K562 (cell line): ENCODE measurements around the gene MCC. TPM values are rescaled to one million over a fixed set of nuclear protein-coding genes. Genes with fewer than 3 reads are reported as not detected.
A peak's percentile ranks its signal among the peaks of the same experiment; 100 is the strongest.

Experiments
- ARID3A ChIP-seq: IDR thresholded peaks from 2 replicates; pipeline ENCODE4 v1.6.1; 2012; ENCODE audit warnings: low read depth, low read length, improper control_type of control experiment, borderline replicate concordance
- CREM ChIP-seq: IDR thresholded peaks from 2 replicates; pipeline ENCODE4 v1.6.1; 2014; ENCODE audit warnings: antibody characterized with exemption, low read depth
- DACH1 ChIP-seq: fragments of 450-650 bp; IDR thresholded peaks from 2 replicates; pipeline ENCODE4 v1.6.1; 2018; ENCODE audit not compliant: partially characterized antibody
- FOSL1 ChIP-seq: fragments of 200-800 bp; sonication (Bioruptor generic); conservative IDR thresholded peaks from 2 replicates; pipeline ENCODE4 v1.6.1; 2016; ENCODE audit warnings: missing genetic modification characterization, missing compliant biosample characterization
- GTF2A2 ChIP-seq: IDR thresholded peaks from 2 replicates; pipeline ENCODE4 v1.6.1; 2016; ENCODE audit warnings: mild to moderate bottlenecking, missing genetic modification characterization, missing compliant biosample characterization
- HIVEP1 ChIP-seq: fragments of 250-450 bp; sonication (Bioruptor Pico); IDR thresholded peaks from 2 replicates; pipeline ENCODE4 v1.4.0; 2020; ENCODE audit warnings: mild to moderate bottlenecking
- LEF1 ChIP-seq: fragments of 450-650 bp; IDR thresholded peaks from 2 replicates; pipeline ENCODE4 v1.6.1; 2016; ENCODE audit warnings: mild to moderate bottlenecking
- NEUROD1 ChIP-seq: fragments of 150-350 bp; IDR thresholded peaks from 2 replicates; pipeline ENCODE4 v1.6.1; 2014; ENCODE audit warnings: borderline replicate concordance, low read length, low read depth; ENCODE audit not compliant: partially characterized antibody
- NFIC ChIP-seq: fragments of 450-650 bp; IDR thresholded peaks from 2 replicates; pipeline ENCODE4 v1.6.1; 2017; ENCODE audit warnings: mild to moderate bottlenecking, inconsistent platforms
- RUNX1 ChIP-seq: sonication (generic); IDR thresholded peaks from 2 replicates; pipeline ENCODE4 v1.6.1; 2016; ENCODE audit warnings: antibody characterized with exemption, low read depth
- SMARCC2 ChIP-seq: fragments of 450-650 bp; IDR thresholded peaks from 2 replicates; pipeline ENCODE4 v1.6.1; 2017; ENCODE audit warnings: antibody characterized with exemption, moderate library complexity, mild to moderate bottlenecking, low read depth
- STAT5B ChIP-seq: fragments of 250-450 bp; sonication (Bioruptor Pico); IDR thresholded peaks from 2 replicates; pipeline ENCODE4 v1.8.0; 2021; ENCODE audit warnings: mild to moderate bottlenecking, inconsistent platforms
- TBL1XR1 ChIP-seq, 2 experiments: IDR thresholded peaks; 2 replicates each; pipeline ENCODE4 v1.6.1; 2012; ENCODE audit warnings: improper control_type of control experiment in 2 of 2, low read length in 2 of 2, mild to moderate bottlenecking in 1 of 2
- TEAD4 ChIP-seq, 2 experiments: sonication (generic) in 1 of 2; formaldehyde crosslinking in 1 of 2; IDR thresholded peaks; 2 replicates each; pipeline versions ENCODE4 v1.6.1 to v1.8.0; 2012 to 2022; ENCODE audit warnings: borderline replicate concordance in 1 of 2, inconsistent platforms in 1 of 2, low read length in 1 of 2, mild to moderate bottlenecking in 1 of 2, missing genetic modification reagents in 1 of 2
- TOE1 ChIP-seq, 2 experiments: fragments of 450-650 bp in 1 of 2; sonication (generic) in 1 of 2; formaldehyde crosslinking in 1 of 2; IDR thresholded peaks; 2 replicates each; pipeline versions ENCODE4 v1.7.1 to v1.8.0; 2016 to 2022; ENCODE audit warnings: borderline replicate concordance in 2 of 2, mild to moderate bottlenecking in 2 of 2, antibody characterized with exemption in 1 of 2, inconsistent platforms in 1 of 2, low read depth in 1 of 2, missing genetic modification reagents in 1 of 2, moderate library complexity in 1 of 2
- TRIM24 ChIP-seq, 2 experiments: fragments of 450-650 bp; IDR thresholded peaks; 2 replicates each; pipeline ENCODE4 v1.6.1; 2016
- VEZF1 ChIP-seq: fragments of 200-800 bp; sonication (Bioruptor generic); IDR thresholded peaks from 2 replicates; pipeline ENCODE4 v1.6.1; 2017; ENCODE audit warnings: missing genetic modification characterization, missing compliant biosample characterization
- polyA plus RNA-seq, 8 experiments: library from polyadenylated mRNA; depleted of rRNA in 4 of 8; stranded (reverse) in 5 of 8; unstranded in 3 of 8; fragments of >200 nt; fragmentation: Nextera tagmentation in 2 of 8; fragmentation: Illumina TruSeq in 1 of 8; extraction: Ambion mirVana in 2 of 8; extraction: Trizol in 1 of 8; gene quantifications; 2 replicates each; pipeline versions ENCODE4 v1.2.1 to v1.2.3, GENCODE V29; 2011 to 2014; ENCODE audit warnings: inconsistent platforms in 1 of 8, missing spikeins in 1 of 8
- total RNA-seq, 7 experiments: library from RNA; depleted of rRNA in 6 of 7; stranded (reverse); fragments of >200 nt in 6 of 7; fragmentation: Illumina TruSeq in 2 of 7; extraction: Trizol in 2 of 7; gene quantifications; 2 replicates each; pipeline versions ENCODE4 v1.2.1 to v1.2.3, GENCODE V29; 2011 to 2021; ENCODE audit warnings: low replicate concordance in 1 of 7
- TF ChIP-seq, protein P1 (sequence below): sonication (generic); formaldehyde crosslinking; IDR thresholded peaks from 2 replicates; pipeline ENCODE4 v1.5.0; 2020; ENCODE audit warnings: missing genetic modification reagents
- TF ChIP-seq, protein P2 (sequence below): fragments of 450-650 bp; IDR thresholded peaks from 2 replicates; pipeline ENCODE4 v1.6.1; 2016; ENCODE audit warnings: low read depth, mild to moderate bottlenecking, moderate library complexity
- TF ChIP-seq, protein P3 (sequence below): fragments of 450-650 bp; IDR thresholded peaks from 2 replicates; pipeline ENCODE4 v1.6.1; 2016; ENCODE audit warnings: mild to moderate bottlenecking

Gene MCC
- total and polyA plus RNA-seq, 9 of the 15 experiments (the other 6 are each of a cell fraction or from before 2014, with no cell fraction given) = 0.04 to 0.24 (median 0.06) TPM; not detected in 1

- TF ChIP-seq, protein P1, sequence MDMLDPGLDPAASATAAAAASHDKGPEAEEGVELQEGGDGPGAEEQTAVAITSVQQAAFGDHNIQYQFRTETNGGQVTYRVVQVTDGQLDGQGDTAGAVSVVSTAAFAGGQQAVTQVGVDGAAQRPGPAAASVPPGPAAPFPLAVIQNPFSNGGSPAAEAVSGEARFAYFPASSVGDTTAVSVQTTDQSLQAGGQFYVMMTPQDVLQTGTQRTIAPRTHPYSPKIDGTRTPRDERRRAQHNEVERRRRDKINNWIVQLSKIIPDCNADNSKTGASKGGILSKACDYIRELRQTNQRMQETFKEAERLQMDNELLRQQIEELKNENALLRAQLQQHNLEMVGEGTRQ (CRISPR knock-in tag) = 0 out of 2 replicates have a peak, but pooled peaks have one; percentile 15
- peak; percentile 95 for TF ChIP-seq LEF1
- peak in 1 of 2 experiments; percentile 80; a peak in 2 of 4 replicates for TF ChIP-seq TBL1XR1 (IDR thresholded peaks at IDR 0.05; ENCODE audit: low read length in 2 of 2)
- TF ChIP-seq CREM = peak; percentile 34; the same call in 1 of the 2 replicates
- no peak for TF ChIP-seq HIVEP1 (CRISPR knock-in tag)
- peak; percentile 53 for TF ChIP-seq NEUROD1
- peak; percentile 47; the same call in 1 of the 2 replicates for TF ChIP-seq VEZF1 (CRISPR knock-in tag)
- TF ChIP-seq, protein P2, sequence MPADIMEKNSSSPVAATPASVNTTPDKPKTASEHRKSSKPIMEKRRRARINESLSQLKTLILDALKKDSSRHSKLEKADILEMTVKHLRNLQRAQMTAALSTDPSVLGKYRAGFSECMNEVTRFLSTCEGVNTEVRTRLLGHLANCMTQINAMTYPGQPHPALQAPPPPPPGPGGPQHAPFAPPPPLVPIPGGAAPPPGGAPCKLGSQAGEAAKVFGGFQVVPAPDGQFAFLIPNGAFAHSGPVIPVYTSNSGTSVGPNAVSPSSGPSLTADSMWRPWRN = no peak
- TF ChIP-seq STAT5B = no peak
- TF ChIP-seq FOSL1 (tag) = peak; percentile 83
- 0 out of 2 replicates have a peak, but pooled peaks have one; percentile 46 for TF ChIP-seq TOE1 (IDR thresholded peaks at IDR 0.05; ENCODE audit: borderline replicate concordance)
- no peak for TF ChIP-seq TOE1 (CRISPR knock-in tag; IDR thresholded peaks at IDR 0.05; ENCODE audit: borderline replicate concordance, low read depth)
- peak; percentile 96 for TF ChIP-seq SMARCC2
- TF ChIP-seq DACH1 = peak; percentile 29
- no peak for TF ChIP-seq RUNX1
- peak; percentile 54; the same call in 1 of the 2 replicates for TF ChIP-seq ARID3A
- TF ChIP-seq GTF2A2 = no peak
- TF ChIP-seq TEAD4 (IDR thresholded peaks at IDR 0.05; ENCODE audit: low read length) = peak; percentile 91
- no peak for TF ChIP-seq TEAD4 (CRISPR knock-in tag; IDR thresholded peaks at IDR 0.05; ENCODE audit: borderline replicate concordance)
- TF ChIP-seq TRIM24 (IDR thresholded peaks at IDR 0.05) = peak; percentile 75 to 84; a peak in 3 of 4 replicates
- TF ChIP-seq NFIC = peak; percentile 84
- TF ChIP-seq, protein P3, sequence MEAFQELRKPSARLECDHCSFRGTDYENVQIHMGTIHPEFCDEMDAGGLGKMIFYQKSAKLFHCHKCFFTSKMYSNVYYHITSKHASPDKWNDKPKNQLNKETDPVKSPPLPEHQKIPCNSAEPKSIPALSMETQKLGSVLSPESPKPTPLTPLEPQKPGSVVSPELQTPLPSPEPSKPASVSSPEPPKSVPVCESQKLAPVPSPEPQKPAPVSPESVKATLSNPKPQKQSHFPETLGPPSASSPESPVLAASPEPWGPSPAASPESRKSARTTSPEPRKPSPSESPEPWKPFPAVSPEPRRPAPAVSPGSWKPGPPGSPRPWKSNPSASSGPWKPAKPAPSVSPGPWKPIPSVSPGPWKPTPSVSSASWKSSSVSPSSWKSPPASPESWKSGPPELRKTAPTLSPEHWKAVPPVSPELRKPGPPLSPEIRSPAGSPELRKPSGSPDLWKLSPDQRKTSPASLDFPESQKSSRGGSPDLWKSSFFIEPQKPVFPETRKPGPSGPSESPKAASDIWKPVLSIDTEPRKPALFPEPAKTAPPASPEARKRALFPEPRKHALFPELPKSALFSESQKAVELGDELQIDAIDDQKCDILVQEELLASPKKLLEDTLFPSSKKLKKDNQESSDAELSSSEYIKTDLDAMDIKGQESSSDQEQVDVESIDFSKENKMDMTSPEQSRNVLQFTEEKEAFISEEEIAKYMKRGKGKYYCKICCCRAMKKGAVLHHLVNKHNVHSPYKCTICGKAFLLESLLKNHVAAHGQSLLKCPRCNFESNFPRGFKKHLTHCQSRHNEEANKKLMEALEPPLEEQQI = peak; percentile 59; the same call in 1 of the 2 replicates
Observed at GRCh38 chr5:113042491-113043243, 445.6 kb downstream of the MCC start (continued).
